SK-N-SH (cell line): Measurements from ENCODE around the gene SLPI. TPM values are rescaled to one million over a fixed set of nuclear protein-coding genes. Genes with fewer than 3 reads are reported as not detected.
A peak's percentile ranks its signal among the peaks of the same experiment; 100 is the strongest.

ENCODE experiments used
- CTCF ChIA-PET: fragments of 300-600, 350-600 bp; formaldehyde crosslinking; extraction: SDS; loops from one replicate; lab custom pipeline; 2021; lab: Yijun Ruan, JAX
- POLR2A ChIA-PET: fragments of 350-600 bp; sonication (Branson Sonifier 250); formaldehyde crosslinking; extraction: SDS; loops from one replicate; lab custom pipeline; 2020; ENCODE audit warnings: antibody characterized with exemption, inconsistent platforms; lab: Yijun Ruan, JAX
- DNase-seq: peaks from one replicate; pipeline ENCODE4 v3.0.0; 2012
- H2AFZ ChIP-seq: fragments of 200-600 bp; sonication (generic); 2 replicates; pipeline ENCODE4 v1.8.1; 2016; ENCODE audit warnings: antibody characterized with exemption, mild to moderate bottlenecking, low read depth
- H3F3A ChIP-seq: fragments of 200-600 bp; sonication (generic); replicated peaks from 2 replicates; pipeline ENCODE3; 2016; ENCODE audit warnings: antibody characterized with exemption, mild to moderate bottlenecking; ENCODE audit not compliant: insufficient read depth
- H3K27ac ChIP-seq, 2 experiments: fragments of 200-500 bp in 1 of 2; fragments of 200-600 bp in 1 of 2; sonication (Bioruptor generic) in 1 of 2; sonication (generic), shearing (Covaris generic) in 1 of 2; 2 replicates each; pipeline versions ENCODE4 v1.5.1 to v1.6.1; 2014 to 2016; ENCODE audit warnings: low read depth in 2 of 2, inconsistent platforms in 1 of 2, low read length in 1 of 2, mild to moderate bottlenecking in 1 of 2, mixed read lengths in 1 of 2
- H3K27me3 ChIP-seq: fragments of 200-600 bp; sonication (generic), shearing (Covaris generic); 2 replicates; pipeline ENCODE4 v1.6.1; 2016; ENCODE audit warnings: mixed run types; ENCODE audit not compliant: insufficient read depth
- H3K36me3 ChIP-seq, 2 experiments: fragments of 200-500 bp in 1 of 2; fragments of 200-600 bp in 1 of 2; sonication (Bioruptor generic) in 1 of 2; sonication (generic) in 1 of 2; replicated peaks in 1 of 2; 2 replicates each; pipeline versions ENCODE3 to v1.5.1; 2014 to 2016; ENCODE audit warnings: low read length in 1 of 2, mild to moderate bottlenecking in 1 of 2; ENCODE audit not compliant: insufficient read depth in 2 of 2, control insufficient read depth in 1 of 2
- H3K4me1 ChIP-seq, 2 experiments: fragments of 200-500 bp in 1 of 2; fragments of 200-600 bp in 1 of 2; sonication (Bioruptor generic) in 1 of 2; sonication (generic), shearing (Covaris generic) in 1 of 2; 2 replicates each; pipeline versions ENCODE4 v1.5.1 to v1.6.1; 2014 to 2016; ENCODE audit warnings: low read depth in 1 of 2, low read length in 1 of 2, mixed run types in 1 of 2; ENCODE audit not compliant: insufficient read depth in 2 of 2, control insufficient read depth in 1 of 2
- H3K4me2 ChIP-seq: fragments of 200-600 bp; sonication (generic), shearing (Covaris generic); 2 replicates; pipeline ENCODE4 v1.6.1; 2017; ENCODE audit warnings: mixed run types
- H3K4me3 ChIP-seq, 2 experiments: fragments of 200-500 bp in 1 of 2; fragments of 200-600 bp in 1 of 2; sonication (Bioruptor generic) in 1 of 2; sonication (generic), shearing (Covaris generic) in 1 of 2; 2 replicates each; pipeline versions ENCODE4 v1.5.1 to v1.8.1; 2014 to 2016; ENCODE audit warnings: low read depth in 2 of 2, inconsistent platforms in 1 of 2, low read length in 1 of 2, mild to moderate bottlenecking in 1 of 2, mixed read lengths in 1 of 2, moderate library complexity in 1 of 2
- H3K79me2 ChIP-seq: fragments of 200-600 bp; sonication (generic); 2 replicates; pipeline ENCODE4 v1.8.1; 2017; ENCODE audit warnings: mild to moderate bottlenecking; ENCODE audit not compliant: insufficient read depth
- H3K9ac ChIP-seq: fragments of 200-600 bp; sonication (generic); 2 replicates; pipeline ENCODE4 v1.6.1; 2017; ENCODE audit warnings: mixed run types
- H3K9me2 ChIP-seq: fragments of 200-600 bp; sonication (generic); 2 replicates; pipeline ENCODE4 v1.6.1; 2017; ENCODE audit warnings: mixed run types
- H3K9me3 ChIP-seq: fragments of 200-600 bp; sonication (generic); 2 replicates; pipeline ENCODE4 v1.6.1; 2017; ENCODE audit warnings: mixed run types, mild to moderate bottlenecking, moderate library complexity
- H4K20me1 ChIP-seq: fragments of 200-600 bp; sonication (generic); 2 replicates; pipeline ENCODE4 v1.6.1; 2017; ENCODE audit warnings: mild to moderate bottlenecking, mixed run types; ENCODE audit not compliant: insufficient read depth
- CHD2 ChIP-seq: fragments of 150-350 bp; IDR thresholded peaks from 2 replicates; pipeline ENCODE4 v1.6.1; 2018; ENCODE audit warnings: low read length; ENCODE audit not compliant: partially characterized antibody
- CTCF ChIP-seq: fragments of 200-600 bp; sonication (generic); IDR thresholded peaks from 2 replicates; pipeline ENCODE4 v1.6.1; 2017; ENCODE audit warnings: antibody characterized with exemption, mild to moderate bottlenecking, moderate library complexity
- ELF1 ChIP-seq: IDR thresholded peaks from 2 replicates; pipeline ENCODE4 v1.4.0; 2012
- EZH2phosphoT487 ChIP-seq: fragments of 200-600 bp; sonication (generic); IDR thresholded peaks from 2 replicates; pipeline ENCODE4 v1.6.1; 2017; ENCODE audit warnings: low read depth, mixed run types, mild to moderate bottlenecking, antibody characterized with exemption, moderate library complexity, borderline replicate concordance
- FOSL2 ChIP-seq: IDR thresholded peaks from 2 replicates; pipeline ENCODE4 v1.4.0; 2012; ENCODE audit warnings: low read depth, mild to moderate bottlenecking, moderate library complexity, borderline replicate concordance
- GABPA ChIP-seq: IDR thresholded peaks from 2 replicates; pipeline ENCODE4 v1.4.0; 2012; ENCODE audit warnings: low read depth, mild to moderate bottlenecking
- GATA2 ChIP-seq: sonication (generic); formaldehyde crosslinking; IDR thresholded peaks from 2 replicates; pipeline ENCODE4 v1.5.0; 2020; ENCODE audit warnings: mild to moderate bottlenecking, missing genetic modification reagents
- IRF3 ChIP-seq: fragments of 150-350 bp; IDR thresholded peaks from 2 replicates; pipeline ENCODE4 v1.6.1; 2016; ENCODE audit warnings: mild to moderate bottlenecking, low read depth, low read length
- MEF2A ChIP-seq: IDR thresholded peaks from 2 replicates; pipeline ENCODE4 v1.4.0; 2012; ENCODE audit warnings: low read depth, borderline replicate concordance
- NFIC ChIP-seq: IDR thresholded peaks from 2 replicates; pipeline ENCODE4 v1.4.0; 2012; ENCODE audit warnings: borderline replicate concordance
- NRF1 ChIP-seq: IDR thresholded peaks from 2 replicates; pipeline ENCODE4 v1.6.1; 2012; ENCODE audit warnings: low read depth, mild to moderate bottlenecking, low read length
- POLR2AphosphoS5 ChIP-seq: IDR thresholded peaks from 2 replicates; pipeline ENCODE4 v1.6.1; 2012; ENCODE audit warnings: low read depth, low read length
- RCOR1 ChIP-seq: fragments of 150-350 bp; IDR thresholded peaks from 2 replicates; pipeline ENCODE4 v1.6.1; 2017; ENCODE audit warnings: antibody characterized with exemption, low read length
- RFX5 ChIP-seq: IDR thresholded peaks from 2 replicates; pipeline ENCODE4 v1.6.1; 2012; ENCODE audit warnings: mild to moderate bottlenecking, improper control_type of control experiment, low read length
- SMC3 ChIP-seq: IDR thresholded peaks from 2 replicates; pipeline ENCODE4 v1.6.1; 2012; ENCODE audit warnings: low read depth, low read length, improper control_type of control experiment
- TAF1 ChIP-seq: IDR thresholded peaks from 2 replicates; pipeline ENCODE4 v1.6.1; 2012; ENCODE audit warnings: low read depth, mild to moderate bottlenecking, low read length, moderate library complexity, borderline replicate concordance
- USF2 ChIP-seq: fragments of 150-350 bp; IDR thresholded peaks from 2 replicates; pipeline ENCODE4 v1.6.1; 2017; ENCODE audit warnings: antibody characterized with exemption, low read length, low read depth, borderline replicate concordance
- YY1 ChIP-seq: IDR thresholded peaks from 2 replicates; pipeline ENCODE4 v1.4.0; 2012; ENCODE audit warnings: low read depth, mild to moderate bottlenecking
- ZBTB33 ChIP-seq: IDR thresholded peaks from 2 replicates; pipeline ENCODE4 v1.4.0; 2012; ENCODE audit warnings: low read depth, borderline replicate concordance
- WGBS: methylation state at CpG from one replicate; pipeline ENCODE4 v1.1.6; 2017; ENCODE audit warnings: low lambda C conversion rate; 5-methylcytosine and 5-hydroxymethylcytosine counted together
- polyA plus RNA-seq, 3 experiments: library from polyadenylated mRNA; depleted of rRNA; stranded (reverse); fragments of >200 nt; gene quantifications; 2 replicates each; pipeline ENCODE4 v1.2.3, GENCODE V29; 2012

Gene SLPI
- polyA plus RNA-seq, 1 of the 3 experiments (the other 2 are of a cell fraction) = not detected

- no peak overlapping the region for H3K27ac ChIP-seq
- no peaks in the 10 kb centered on the region; a peak in 2 of 4 replicates for H3K4me1 ChIP-seq
- no peak overlapping the region for H3K4me3 ChIP-seq
- ChIA-PET CTCF (interaction anchor here (0.6 to 8.1 kb wide), 11 partner anchors 8 to 471 kb away, joined by 3 to 100 read pairs (median 5); no protein-coding TSS in a partner anchor), POLR2A (interaction anchor here (0.6 kb wide), 1 partner anchor 55 kb away, joined by 3 read pairs; no protein-coding TSS in a partner anchor)
- no peaks in the 10 kb centered on the region for H3K9me3 ChIP-seq
- no peaks in the 10 kb centered on the region; the same call in 1 of the 2 replicates for H3K27me3 ChIP-seq
- peak; percentile 79 for DNase-seq
- TF ChIP-seq CTCF (peak; percentile 52), EZH2phosphoT487 (no peak)
- no peaks in the 10 kb centered on the region for H4K20me1 ChIP-seq
- H3F3A ChIP-seq = no peaks in the 10 kb centered on the region
- H3K36me3 ChIP-seq = no peaks in the 10 kb centered on the region
- H3K9me2 ChIP-seq = no peaks in the 10 kb centered on the region
- 0% methylated on average over 2 of the region's 4 CpGs for WGBS
- H3K79me2 ChIP-seq = no peaks in the 10 kb centered on the region
- H2AFZ ChIP-seq = no peak overlapping the region
- no peak overlapping the region for H3K9ac ChIP-seq
- H3K4me2 ChIP-seq = no peak overlapping the region
Measured at GRCh38 chr20:45300961-45301360, 46.6 kb upstream of the SLPI start.

- Histone ChIP-seq H3K79me2 (no peaks in the 10 kb centered on the region), H3K27ac (no peak overlapping the region), H3F3A (no peaks in the 10 kb centered on the region), H3K4me1 (no peaks in the 10 kb centered on the region; a peak in 2 of 4 replicates), H3K9me2 (no peaks in the 10 kb centered on the region), H3K36me3 (no peaks in the 10 kb centered on the region), H4K20me1 (no peaks in the 10 kb centered on the region), H3K9me3 (no peaks in the 10 kb centered on the region), H3K27me3 (no peaks in the 10 kb centered on the region), H3K4me3 (no peak overlapping the region), H3K4me2 (no peak overlapping the region), H3K9ac (no peak overlapping the region), H2AFZ (no peak overlapping the region)
- 78% methylated on average over 6 of the region's 6 CpGs for WGBS
- ChIA-PET POLR2A (no interaction called here), CTCF (interaction anchor here (1.8 to 8.1 kb wide), 2 partner anchors 7 to 18 kb away, joined by 7 to 100 read pairs; no protein-coding TSS in a partner anchor)
- TF ChIP-seq MEF2A (no peak), POLR2AphosphoS5 (no peak), RCOR1 (no peak), GATA2 (CRISPR knock-in tag) (no peak), USF2 (no peak), FOSL2 (no peak), GABPA (no peak), ELF1 (no peak), CHD2 (no peak), EZH2phosphoT487 (no peak), TAF1 (no peak), IRF3 (no peak), SMC3 (no peak), NFIC (no peak), ZBTB33 (no peak), RFX5 (no peak), YY1 (no peak), NRF1 (no peak)
- no peak for DNase-seq
Measured at GRCh38 chr20:45299786-45300185, 45.4 kb upstream of the SLPI start.
